ENCODE data around the gene TRIM21.

DNA sequence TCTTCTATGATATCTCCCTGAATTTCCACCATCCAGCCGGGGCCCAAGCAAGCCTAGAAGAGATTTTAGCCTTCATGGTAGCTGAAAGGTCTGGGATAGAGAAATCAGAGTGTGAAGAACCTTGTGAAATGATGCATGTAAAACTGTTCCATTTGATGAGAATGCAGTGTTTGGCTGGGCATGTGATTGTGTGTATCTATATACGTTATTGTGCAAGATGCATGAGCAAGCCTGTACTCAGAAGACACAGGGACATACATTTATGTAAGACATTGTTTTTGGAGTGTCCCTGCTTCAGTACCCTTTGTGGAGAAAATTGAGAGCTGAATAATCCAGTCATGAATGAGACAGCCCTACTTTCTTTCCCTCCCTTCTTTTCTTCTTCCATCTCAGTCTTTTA is 40.4 kb upstream of the TRIM21 start:
- TF ChIP-seq, protein P1, sequence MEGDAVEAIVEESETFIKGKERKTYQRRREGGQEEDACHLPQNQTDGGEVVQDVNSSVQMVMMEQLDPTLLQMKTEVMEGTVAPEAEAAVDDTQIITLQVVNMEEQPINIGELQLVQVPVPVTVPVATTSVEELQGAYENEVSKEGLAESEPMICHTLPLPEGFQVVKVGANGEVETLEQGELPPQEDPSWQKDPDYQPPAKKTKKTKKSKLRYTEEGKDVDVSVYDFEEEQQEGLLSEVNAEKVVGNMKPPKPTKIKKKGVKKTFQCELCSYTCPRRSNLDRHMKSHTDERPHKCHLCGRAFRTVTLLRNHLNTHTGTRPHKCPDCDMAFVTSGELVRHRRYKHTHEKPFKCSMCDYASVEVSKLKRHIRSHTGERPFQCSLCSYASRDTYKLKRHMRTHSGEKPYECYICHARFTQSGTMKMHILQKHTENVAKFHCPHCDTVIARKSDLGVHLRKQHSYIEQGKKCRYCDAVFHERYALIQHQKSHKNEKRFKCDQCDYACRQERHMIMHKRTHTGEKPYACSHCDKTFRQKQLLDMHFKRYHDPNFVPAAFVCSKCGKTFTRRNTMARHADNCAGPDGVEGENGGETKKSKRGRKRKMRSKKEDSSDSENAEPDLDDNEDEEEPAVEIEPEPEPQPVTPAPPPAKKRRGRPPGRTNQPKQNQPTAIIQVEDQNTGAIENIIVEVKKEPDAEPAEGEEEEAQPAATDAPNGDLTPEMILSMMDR (IDR thresholded peaks at IDR 0.05; ENCODE audit: insufficient read depth, low read length, poor library complexity, severe bottlenecking) = no peak
- TF ChIP-seq EZH2phosphoT487 (conservative IDR thresholded peaks at IDR 0.05; ENCODE audit: low read length) = no peak

Data from SU-DHL-6 (cell line).